Stimulated activated CD4-positive, alpha-beta T cell treated with anti-CD3 and anti-CD28 coated beads, TNF-alpha, amount 100 ng/mL, for 1 hour (primary cell): ENCODE results near the gene CELSR3.

Experiments
- DNase-seq, 3 donors: peaks; one replicate each; pipeline ENCODE4 v3.0.0-alpha.2; 2020; ENCODE audit warnings: low read depth in 3 of 3, low spot score in 1 of 3

Gene CELSR3

DNA sequence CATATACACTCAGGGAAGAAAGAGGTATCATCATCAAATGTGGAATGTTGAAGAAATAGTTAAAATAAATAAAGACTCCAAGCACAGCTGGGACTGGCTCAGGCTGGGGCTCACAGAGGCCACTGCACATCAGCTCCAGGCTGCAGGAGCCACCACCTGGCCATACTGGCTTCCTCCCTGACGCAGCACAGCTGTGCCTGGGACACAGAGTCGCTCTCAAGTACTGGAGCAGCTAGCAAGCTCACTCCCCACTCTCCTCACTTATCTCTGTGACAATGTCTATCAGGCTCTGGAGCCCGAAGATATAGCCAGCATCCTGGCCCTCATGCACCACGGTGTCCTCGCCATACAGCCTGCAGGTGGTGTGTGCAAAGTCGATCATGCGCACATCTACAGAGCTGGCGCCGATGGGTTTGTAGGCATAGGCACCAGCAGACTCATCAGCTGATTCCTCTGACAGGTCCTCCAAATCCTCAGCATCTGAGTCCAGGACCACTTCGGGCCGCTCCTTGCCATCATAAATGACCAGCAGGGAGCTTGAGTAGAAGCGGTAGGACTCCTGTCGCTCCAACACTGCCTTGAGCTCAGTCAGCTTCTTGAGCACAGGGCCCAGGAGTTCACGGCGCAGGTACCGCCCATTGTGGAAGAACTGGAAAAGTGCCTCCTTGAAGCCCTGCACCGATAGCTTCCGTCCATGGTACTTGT, 25.5 kb upstream of the CELSR3 start:
- DNase-seq, result no peak

GRCh38 chr3:48687220-48687678, 24.6 kb upstream of the CELSR3 start:
- no peak for DNase-seq

DNA sequence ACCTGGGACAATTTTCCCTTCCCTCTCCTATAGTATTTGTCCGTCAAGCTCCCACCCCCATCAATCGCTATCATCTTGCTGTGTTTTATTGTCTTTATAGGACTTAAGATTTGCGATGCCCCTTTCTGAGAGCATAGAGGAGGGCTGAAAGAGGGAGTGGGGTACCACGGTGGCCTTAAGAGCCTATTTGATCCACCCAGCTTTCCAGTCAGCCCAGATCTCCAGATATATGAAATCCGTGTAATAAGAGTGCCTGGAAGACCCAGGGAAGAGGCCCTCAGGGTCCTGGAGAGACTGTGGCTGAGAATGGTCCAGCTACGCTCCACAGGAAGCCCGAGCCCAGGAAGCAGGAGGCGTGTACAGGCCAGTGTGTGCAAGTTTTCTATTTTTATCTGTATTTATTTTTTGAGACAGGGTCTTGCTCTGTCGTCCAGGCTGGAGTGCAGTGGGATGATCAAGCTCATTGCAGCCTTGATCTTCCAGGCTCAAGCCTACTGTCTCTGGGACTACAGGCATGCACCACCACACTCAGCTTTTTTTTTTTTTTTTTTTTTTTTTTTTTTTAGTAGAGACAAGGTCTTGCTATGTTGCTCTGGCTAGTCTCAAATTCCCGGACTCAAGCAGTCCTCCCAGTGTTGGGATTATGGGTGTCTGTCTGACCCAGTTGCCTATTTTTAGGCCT, 24.0 kb upstream of the CELSR3 start:
- DNase-seq, result no peak

- peak; percentile 79 to 94 (median 84) for DNase-seq
These were observed 23.2 kb upstream of the CELSR3 start, which contains the start of gene NCKIPSD for GRCh38 chr3:48685603-48686511. NCKIPSD (minus strand) TSS chr3:48685915; CDS start chr3:48685807, 108 bp downstream.

- DNase-seq, result no peak
These were observed 22.6 kb upstream of the CELSR3 start for GRCh38 chr3:48685293-48685602.

DNA sequence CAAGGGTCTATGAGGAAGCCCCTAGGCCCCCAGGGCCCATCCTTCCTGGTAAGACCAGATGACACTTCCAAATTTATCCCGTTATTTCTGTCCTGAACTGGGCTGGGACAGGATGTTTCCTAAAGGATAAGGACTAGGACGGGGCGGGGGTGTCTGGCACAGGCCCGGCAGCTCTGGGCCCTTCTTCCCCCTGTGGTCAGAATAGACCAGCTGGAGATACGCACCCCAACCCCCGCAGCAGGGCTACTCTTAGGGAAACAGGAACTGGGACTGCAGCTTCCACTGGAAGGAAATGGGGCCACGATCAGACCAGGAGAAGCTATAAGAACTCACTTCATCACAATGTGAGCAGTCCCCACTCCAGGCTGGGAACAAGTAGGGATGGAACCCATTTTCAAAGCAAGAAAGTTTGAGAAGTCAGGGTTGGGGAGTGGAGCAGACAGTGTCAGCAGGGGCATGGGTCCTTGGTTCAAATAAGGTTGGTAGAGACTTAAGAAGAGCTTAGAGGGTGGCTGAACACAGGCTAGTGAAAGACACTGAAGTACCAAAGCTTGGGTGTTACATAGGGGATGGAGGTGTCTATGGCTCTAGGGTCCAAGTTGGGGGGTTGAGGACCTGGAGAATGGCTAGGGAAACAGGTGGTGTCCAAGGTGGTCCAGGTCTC, 21.9 kb upstream of the CELSR3 start:
- DNase-seq, result no peak

- no peak for DNase-seq
These were observed 21.3 kb upstream of the CELSR3 start for GRCh38 chr3:48684054-48684349.

DNA sequence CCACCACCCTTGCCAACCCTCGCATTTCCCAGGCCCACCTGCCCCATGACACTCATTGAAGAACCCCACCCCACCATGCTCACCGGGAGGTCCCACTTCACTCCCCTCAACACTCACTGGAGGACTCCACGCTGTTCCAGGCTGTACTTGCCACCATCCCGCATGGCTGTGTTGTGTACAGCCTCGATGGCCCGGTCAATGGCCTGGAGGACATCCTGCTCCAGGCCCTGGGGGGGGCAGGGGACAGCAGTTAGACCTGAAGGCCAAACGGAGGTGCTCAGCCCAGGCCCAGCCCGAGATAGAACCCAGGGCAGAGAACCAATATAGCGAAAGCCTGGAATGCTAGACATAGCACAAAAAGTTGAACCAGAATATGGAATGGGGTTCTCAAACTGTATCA, 20.1 kb upstream of the CELSR3 start:
- DNase-seq, result no peak

DNA sequence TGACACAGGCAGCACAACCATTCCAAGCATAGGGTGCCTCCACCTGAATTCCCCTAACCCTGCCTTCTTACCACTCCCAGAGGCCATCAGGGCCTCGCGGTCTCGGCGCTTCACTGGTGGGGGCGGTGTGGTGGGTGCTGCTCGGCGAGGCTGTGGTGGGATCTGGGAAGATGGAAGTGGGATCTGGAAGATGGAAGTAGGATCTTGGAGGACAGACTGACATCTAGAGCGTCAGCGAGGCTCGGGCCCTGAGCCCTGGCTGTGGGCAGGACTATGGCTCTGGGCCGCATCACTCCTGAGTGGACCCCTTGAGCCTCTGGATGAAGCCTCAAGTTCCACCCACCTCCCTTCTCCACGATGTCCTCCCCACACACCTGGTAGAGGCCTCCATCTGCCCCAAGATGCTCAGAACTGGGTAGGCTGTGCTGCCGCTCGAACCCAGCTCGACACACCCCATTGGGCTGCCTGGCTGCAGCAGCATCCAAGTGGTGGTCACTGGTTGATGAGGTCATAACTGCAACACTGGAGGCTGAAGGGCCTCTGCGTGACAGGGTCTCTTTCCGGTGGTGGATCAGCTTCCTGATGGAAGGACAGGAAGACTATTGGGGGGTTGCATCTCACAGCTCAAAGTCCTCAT, 19.4 kb upstream of the CELSR3 start:
- no peak for DNase-seq

DNA sequence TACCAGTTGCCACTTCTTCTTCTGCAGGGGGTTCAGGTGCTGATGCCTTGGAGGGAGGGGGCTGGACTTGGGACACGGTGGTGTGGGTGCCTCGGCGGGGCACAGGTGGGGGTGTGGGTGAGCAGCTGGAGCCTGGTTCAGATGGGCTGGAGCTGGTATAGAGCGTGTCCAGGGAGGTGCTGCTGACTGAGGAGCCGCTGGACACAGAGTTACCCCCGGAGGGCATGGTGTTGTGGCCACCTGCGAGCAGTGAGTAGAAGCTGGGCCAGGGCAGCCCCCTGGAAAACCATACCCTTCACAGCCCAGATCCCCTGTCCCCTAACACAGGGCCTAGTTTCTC, 18.8 kb upstream of the CELSR3 start:
- DNase-seq, result no peak

- no peak for DNase-seq
These were observed 18.3 kb upstream of the CELSR3 start for GRCh38 chr3:48680811-48681540.

DNA sequence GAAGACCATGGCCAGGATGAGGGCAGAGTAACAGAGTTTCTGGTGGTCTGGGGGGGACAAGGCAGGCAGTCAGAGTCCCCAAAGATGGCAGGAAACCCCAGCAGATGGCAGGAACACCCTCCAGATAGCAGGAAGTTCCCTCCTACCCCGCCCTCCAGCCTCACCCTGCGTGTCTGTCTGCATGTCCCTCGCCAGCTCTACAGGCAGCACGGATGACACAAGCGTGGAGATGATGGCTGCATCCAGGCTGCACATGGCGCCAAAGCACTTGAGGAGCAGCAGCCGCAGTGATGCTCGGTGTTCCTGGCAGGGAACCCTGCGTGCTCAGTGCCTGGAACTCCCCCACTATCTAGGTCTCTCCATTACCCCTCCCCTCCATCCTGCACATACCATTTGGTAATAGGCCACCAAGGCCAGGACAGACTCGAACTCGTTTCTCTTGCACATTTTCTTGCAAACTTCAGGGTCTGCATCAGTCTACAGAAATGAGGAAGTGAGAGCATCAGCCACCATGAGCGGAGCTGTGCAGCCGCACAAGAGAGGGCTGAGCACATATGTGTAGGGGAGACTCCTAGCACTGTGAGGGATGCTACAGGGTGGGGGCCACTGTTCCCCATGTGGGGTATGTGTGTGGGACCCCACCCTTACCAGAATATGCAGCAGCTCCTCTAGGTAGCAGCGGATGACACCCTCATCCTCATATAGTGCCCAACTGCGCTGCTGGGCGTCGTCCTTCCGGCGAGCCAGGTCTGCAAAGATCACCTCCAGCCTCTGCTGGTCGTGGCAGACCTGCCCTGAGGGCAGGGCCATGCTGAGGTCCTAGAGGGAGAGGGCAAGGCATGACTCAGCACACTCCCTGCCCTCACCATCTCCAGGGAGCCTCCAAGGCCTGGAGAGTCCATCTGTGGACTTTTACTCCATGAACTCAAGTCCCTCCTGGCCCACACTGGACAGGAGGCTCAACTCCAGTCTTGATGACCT, 17.0 kb upstream of the CELSR3 start:
- no peak for DNase-seq

DNA sequence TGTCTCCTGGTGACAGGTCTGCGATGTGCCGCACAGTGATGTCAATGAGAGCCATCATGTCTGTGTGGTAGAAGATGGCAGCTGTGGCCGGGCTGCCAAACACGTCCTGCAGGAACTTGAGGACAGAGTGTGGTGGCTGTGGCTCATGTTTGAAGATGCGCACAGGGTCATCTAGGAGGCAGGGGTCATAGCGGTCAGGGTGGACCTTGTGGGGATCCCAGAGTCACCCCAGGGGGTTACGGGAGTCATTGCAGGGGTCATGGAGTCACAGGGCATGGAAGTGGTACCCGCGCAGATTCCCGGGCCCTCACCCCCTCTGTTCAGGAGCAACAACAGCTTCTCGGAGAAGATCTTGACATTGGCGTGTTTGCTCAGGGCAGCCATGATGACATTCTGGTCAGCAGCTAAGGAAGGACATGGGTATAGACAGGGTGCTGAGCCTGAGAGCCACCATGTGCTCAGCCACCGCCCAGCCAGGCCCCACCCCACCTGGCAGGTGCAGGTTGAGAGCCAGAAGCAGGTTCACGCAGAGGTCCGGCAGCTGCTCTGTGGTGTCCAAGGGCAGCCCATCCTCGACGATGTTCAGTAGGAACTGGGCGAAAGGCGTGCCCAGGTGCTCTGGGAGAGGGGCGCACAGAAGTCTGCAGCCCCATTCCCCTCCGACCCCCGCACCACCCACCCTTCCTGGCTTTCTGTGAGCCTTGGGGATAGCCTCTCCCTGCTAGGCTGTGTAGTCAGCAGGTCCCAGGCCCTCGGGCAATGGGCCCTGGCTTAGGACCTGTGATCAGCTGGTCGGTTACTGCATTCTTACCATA, 16.1 kb upstream of the CELSR3 start:
- DNase-seq, result no peak

GRCh38 chr3:48678056-48678455, 15.4 kb upstream of the CELSR3 start:
- no peak for DNase-seq

DNA sequence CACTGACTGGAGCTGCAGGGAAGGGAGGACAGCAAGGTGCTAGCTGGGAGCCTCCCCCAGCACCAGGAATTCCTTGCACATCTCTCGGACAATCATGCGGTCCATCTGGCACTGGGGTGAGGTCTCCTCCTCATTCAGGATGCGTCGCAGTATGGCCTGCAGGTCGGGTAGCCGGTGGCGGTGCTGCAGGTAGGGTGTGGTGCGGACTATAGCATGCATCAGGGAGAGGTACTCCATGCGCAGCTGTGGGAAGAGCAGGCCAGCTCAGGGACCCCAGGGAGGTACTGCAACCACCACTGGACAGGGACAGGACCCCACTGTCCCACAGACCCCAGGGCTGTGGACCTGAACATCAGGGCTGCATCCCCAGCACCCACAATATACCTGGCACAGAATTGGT, 11.8 kb upstream of the CELSR3 start:
- no peak for DNase-seq

DNA sequence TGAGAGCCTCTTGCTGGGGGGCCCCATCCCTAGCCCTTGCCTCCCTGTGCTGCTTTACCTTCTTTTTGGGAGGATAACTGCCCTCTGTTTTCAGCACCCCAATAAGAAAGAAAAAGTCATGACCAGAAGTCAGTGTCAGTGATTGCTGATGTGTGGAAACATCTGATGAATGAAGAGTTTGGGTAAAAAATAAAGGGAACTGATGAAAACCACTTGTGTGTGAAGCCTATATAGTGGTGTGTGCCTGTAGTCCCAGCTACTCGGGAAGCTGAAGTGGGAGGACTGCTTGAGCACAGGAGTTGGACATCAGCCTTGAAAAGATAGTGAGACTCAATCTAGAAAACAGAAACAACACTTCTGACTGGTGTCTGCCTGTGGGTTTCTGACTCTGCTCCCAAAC, 9.8 kb upstream of the CELSR3 start:
- DNase-seq, result no peak

DNA sequence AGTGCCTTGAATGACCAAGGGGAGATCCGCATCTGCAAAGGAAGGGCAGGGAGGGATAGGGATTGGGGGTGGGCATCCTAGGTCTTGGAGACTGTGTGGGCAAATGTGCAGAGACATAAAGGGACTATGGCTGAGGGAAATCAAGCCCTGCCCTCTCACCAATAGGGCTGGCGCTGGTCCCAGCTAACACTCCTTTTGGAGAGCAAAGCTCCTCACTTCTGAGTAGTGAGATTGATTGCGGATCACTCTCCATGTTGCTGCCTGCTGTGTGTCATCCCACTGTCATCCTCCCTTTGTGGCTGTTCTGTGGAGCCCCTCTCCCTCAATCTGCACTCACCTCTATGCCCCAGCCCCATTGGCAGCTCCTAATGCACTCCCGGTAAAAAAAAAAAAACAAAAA, 2.2 kb upstream of the CELSR3 start:
- DNase-seq, result no peak

GRCh38 chr3:48664313-48664644, 1.6 kb upstream of the CELSR3 start:
- DNase-seq, result no peak
